ENCODE data around the gene AATF.

The AATF gene

GRCh38 chr17:37025847-37026530 lies 77.2 kb downstream of the AATF start:
- TF ChIP-seq, protein P1, sequence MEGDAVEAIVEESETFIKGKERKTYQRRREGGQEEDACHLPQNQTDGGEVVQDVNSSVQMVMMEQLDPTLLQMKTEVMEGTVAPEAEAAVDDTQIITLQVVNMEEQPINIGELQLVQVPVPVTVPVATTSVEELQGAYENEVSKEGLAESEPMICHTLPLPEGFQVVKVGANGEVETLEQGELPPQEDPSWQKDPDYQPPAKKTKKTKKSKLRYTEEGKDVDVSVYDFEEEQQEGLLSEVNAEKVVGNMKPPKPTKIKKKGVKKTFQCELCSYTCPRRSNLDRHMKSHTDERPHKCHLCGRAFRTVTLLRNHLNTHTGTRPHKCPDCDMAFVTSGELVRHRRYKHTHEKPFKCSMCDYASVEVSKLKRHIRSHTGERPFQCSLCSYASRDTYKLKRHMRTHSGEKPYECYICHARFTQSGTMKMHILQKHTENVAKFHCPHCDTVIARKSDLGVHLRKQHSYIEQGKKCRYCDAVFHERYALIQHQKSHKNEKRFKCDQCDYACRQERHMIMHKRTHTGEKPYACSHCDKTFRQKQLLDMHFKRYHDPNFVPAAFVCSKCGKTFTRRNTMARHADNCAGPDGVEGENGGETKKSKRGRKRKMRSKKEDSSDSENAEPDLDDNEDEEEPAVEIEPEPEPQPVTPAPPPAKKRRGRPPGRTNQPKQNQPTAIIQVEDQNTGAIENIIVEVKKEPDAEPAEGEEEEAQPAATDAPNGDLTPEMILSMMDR (IDR thresholded peaks at IDR 0.05; ENCODE audit: low read length, missing control alignments): no peak
- H3K4me3 ChIP-seq (replicated peaks; ENCODE audit: low read depth, low read length): no peak overlapping the region
- DNase-seq (ENCODE audit: low read depth): no peak

GRCh38 chr17:37026531-37026869 lies 77.7 kb downstream of the AATF start:
- no peak for DNase-seq (ENCODE audit: low read depth)
- no peak overlapping the region for H3K4me3 ChIP-seq (replicated peaks; ENCODE audit: low read depth, low read length)
- TF ChIP-seq, protein P1 (IDR thresholded peaks at IDR 0.05; ENCODE audit: low read length, missing control alignments): no peak

DNA sequence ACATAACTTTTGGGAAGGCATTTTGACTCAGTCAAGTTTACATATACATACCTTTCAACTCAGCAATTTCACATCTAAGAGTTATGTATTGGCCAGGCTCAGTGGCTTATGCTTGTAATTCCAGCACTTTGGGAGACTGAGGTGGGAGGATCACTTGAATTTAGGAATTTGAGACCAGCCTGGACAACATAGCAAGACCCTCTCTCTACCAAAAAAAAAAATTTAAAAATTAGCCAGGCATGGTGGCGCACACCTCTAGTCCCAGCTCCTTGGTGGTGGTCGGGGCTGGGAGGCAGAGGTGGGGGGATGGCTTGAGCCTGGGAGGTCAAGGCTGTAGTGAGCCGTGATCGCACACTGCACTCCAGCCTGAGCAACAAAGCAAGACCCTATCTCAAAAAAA lies 79.3 kb downstream of the AATF start:
- no peak for DNase-seq (ENCODE audit: low read depth)
- H3K4me3 ChIP-seq (replicated peaks; ENCODE audit: low read depth, low read length): no peak overlapping the region
- TF ChIP-seq, protein P1 (IDR thresholded peaks at IDR 0.05; ENCODE audit: low read length, missing control alignments): no peak

GRCh38 chr17:37031493-37032083 lies 82.8 kb downstream of the AATF start:
- TF ChIP-seq, protein P1 (IDR thresholded peaks at IDR 0.05; ENCODE audit: low read length, missing control alignments): no peak
- no peak overlapping the region for H3K4me3 ChIP-seq (replicated peaks; ENCODE audit: low read depth, low read length)
- no peak for DNase-seq (ENCODE audit: low read depth)

- TF ChIP-seq, protein P1 (IDR thresholded peaks at IDR 0.05; ENCODE audit: low read length, missing control alignments): no peak
- DNase-seq (ENCODE audit: low read depth): no peak
- H3K4me3 ChIP-seq (replicated peaks; ENCODE audit: low read depth, low read length): no peak overlapping the region
These were observed 88.9 kb downstream of the AATF start for GRCh38 chr17:37037590-37038155.

DNA sequence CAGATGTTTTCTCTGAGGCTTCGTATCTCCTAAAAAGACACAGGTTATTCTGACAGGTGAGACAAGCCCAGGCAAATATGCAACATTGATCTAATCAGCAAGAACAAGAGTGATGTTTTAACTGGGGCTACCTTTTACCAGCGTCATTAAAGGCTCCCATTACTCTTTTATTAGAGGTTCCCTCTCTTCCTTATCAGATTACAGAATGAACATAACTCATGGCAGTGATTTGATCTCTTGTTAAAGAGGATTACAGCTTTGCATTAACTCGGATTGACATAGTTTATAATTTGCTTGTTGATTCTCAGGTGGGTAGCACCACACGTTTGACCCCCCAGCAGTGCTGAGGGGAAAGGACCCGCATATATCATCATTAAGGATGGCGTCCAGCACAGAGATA lies 90.5 kb downstream of the AATF start:
- H3K4me3 ChIP-seq (replicated peaks; ENCODE audit: low read depth, low read length): no peak overlapping the region
- TF ChIP-seq, protein P1 (IDR thresholded peaks at IDR 0.05; ENCODE audit: low read length, missing control alignments): no peak
- DNase-seq (ENCODE audit: low read depth): no peak
